ENCODE measurements around the gene JAKMIP3.

JAKMIP3 gene

GRCh38 chr10:132103116-132103910, 37.6 kb downstream of the JAKMIP3 start:
- TF ChIP-seq ZNF335 (tag by site-specific recombination; conservative IDR thresholded peaks at IDR 0.05), result no peak
- TF ChIP-seq ZNF654 (tag by site-specific recombination; IDR thresholded peaks at IDR 0.05; ENCODE audit: low read depth), result no peak
- TF ChIP-seq ZNF394 (tag by site-specific recombination; IDR thresholded peaks at IDR 0.05; ENCODE audit: borderline replicate concordance), result peak; percentile 64; the same call in 1 of the 2 replicates
- ChIA-PET CTCF (no interaction called here), POLR2A (interaction anchor here (0.6 kb wide), 1 partner anchor 204 kb away, joined by 3 read pairs; the partner anchor contains the start of gene STK32C)
- no peaks in the 10 kb centered on the region for H3K9me3 ChIP-seq (ENCODE audit: control insufficient read depth, insufficient read depth, low read depth, low read length)
- H3K4me3 ChIP-seq (ENCODE audit: low read depth, low read length), result no peak overlapping the region
- no peaks in the 10 kb centered on the region for H3K4me1 ChIP-seq (ENCODE audit: control insufficient read depth, insufficient read depth, low read length)
- H3K36me3 ChIP-seq (ENCODE audit: control insufficient read depth in 2 of 2, insufficient read depth in 1 of 2, low read length in 2 of 2), result no peaks in the 10 kb centered on the region
- H3K27ac ChIP-seq (ENCODE audit: extremely low read depth, low read depth, low read length), result no peak overlapping the region

- CTCF ChIA-PET, result interaction anchor here (0.6 to 0.7 kb wide), 2 partner anchors 436 to 492 kb away, joined by 3 read pairs; no protein-coding TSS in a partner anchor
- Histone ChIP-seq H3K27ac (ENCODE audit: extremely low read depth, low read depth, low read length) (no peak overlapping the region), H3K4me1 (ENCODE audit: control insufficient read depth, insufficient read depth, low read length) (no peaks in the 10 kb centered on the region), H3K9me3 (ENCODE audit: control insufficient read depth, insufficient read depth, low read depth, low read length) (no peaks in the 10 kb centered on the region), H3K36me3 (ENCODE audit: control insufficient read depth in 2 of 2, insufficient read depth in 1 of 2, low read length in 2 of 2) (no peaks in the 10 kb centered on the region), H3K4me3 (ENCODE audit: low read depth, low read length) (no peak overlapping the region)
- TF ChIP-seq ZNF768 (tag by site-specific recombination; IDR thresholded peaks at IDR 0.05), result no peak
- POLR2A ChIA-PET, result interaction anchor here (0.6 kb wide), 1 partner anchor 204 kb away, joined by 3 read pairs; the partner anchor contains the start of gene STK32C
These were observed 38.3 kb downstream of the JAKMIP3 start for GRCh38 chr10:132104062-132104461.

GRCh38 chr10:132104471-132105301, 38.9 kb downstream of the JAKMIP3 start:
- TF ChIP-seq PRDM10 (tag by site-specific recombination; IDR thresholded peaks at IDR 0.05), result peak; percentile 74
- no peak for TF ChIP-seq SETDB1 (IDR thresholded peaks at IDR 0.05; ENCODE audit: insufficient read length, low read length)
- no peak overlapping the region for H3K4me3 ChIP-seq (ENCODE audit: low read depth, low read length)
- no peaks in the 10 kb centered on the region for H3K4me1 ChIP-seq (ENCODE audit: control insufficient read depth, insufficient read depth, low read length)
- H3K36me3 ChIP-seq (ENCODE audit: control insufficient read depth in 2 of 2, insufficient read depth in 1 of 2, low read length in 2 of 2), result no peaks in the 10 kb centered on the region
- H3K27ac ChIP-seq (ENCODE audit: extremely low read depth, low read depth, low read length), result no peak overlapping the region
- ChIA-PET CTCF (interaction anchor here (0.6 to 0.7 kb wide), 2 partner anchors 436 to 491 kb away, joined by 3 read pairs; no protein-coding TSS in a partner anchor), POLR2A (no interaction called here)
- no peaks in the 10 kb centered on the region for H3K9me3 ChIP-seq (ENCODE audit: control insufficient read depth, insufficient read depth, low read depth, low read length)

- H3K9me3 ChIP-seq (ENCODE audit: control insufficient read depth, insufficient read depth, low read depth, low read length), result no peaks in the 10 kb centered on the region
- no peak overlapping the region for H3K27ac ChIP-seq (ENCODE audit: extremely low read depth, low read depth, low read length)
- no peak for TF ChIP-seq ZNF174 (tag by site-specific recombination; IDR thresholded peaks at IDR 0.05)
- no peak for TF ChIP-seq ZNF558 (tag by site-specific recombination; IDR thresholded peaks at IDR 0.05)
- no peak for TF ChIP-seq ELK4 (IDR thresholded peaks at IDR 0.05; ENCODE audit: borderline replicate concordance, low read depth, low read length)
- TF ChIP-seq EGR2 (tag by site-specific recombination; IDR thresholded peaks at IDR 0.05; ENCODE audit: low read depth), result no peak
- H3K36me3 ChIP-seq (ENCODE audit: control insufficient read depth in 2 of 2, insufficient read depth in 1 of 2, low read length in 2 of 2), result no peaks in the 10 kb centered on the region
- CTCF ChIA-PET, result no interaction called here
- H3K4me1 ChIP-seq (ENCODE audit: control insufficient read depth, insufficient read depth, low read length), result no peaks in the 10 kb centered on the region
- POLR2A ChIA-PET, result no interaction called here
- no peak overlapping the region for H3K4me3 ChIP-seq (ENCODE audit: low read depth, low read length)
These were observed 39.7 kb downstream of the JAKMIP3 start for GRCh38 chr10:132105302-132105995.

Measured in HEK293 (cell line).